Measurements from ENCODE around the gene HOATZ. TPM values are rescaled to one million over a fixed set of nuclear protein-coding genes. Genes with fewer than 3 reads are reported as not detected.

HOATZ gene
- total RNA-seq, 1 experiment from 2014 or later, result not detected

GRCh38 chr11:111483431-111483830 lies 31.1 kb upstream of the HOATZ start:
- H4K20me1 ChIP-seq (ENCODE audit: insufficient read depth), result no peaks in the 10 kb centered on the region
- H3K9ac ChIP-seq (ENCODE audit: low read length), result no peak overlapping the region
- no peaks in the 10 kb centered on the region for H3K36me3 ChIP-seq (ENCODE audit: control insufficient read depth in 1 of 2, insufficient read depth in 2 of 2, low read length in 2 of 2)
- DNase-seq (ENCODE audit: low read depth, low spot score) (no peak), ATAC-seq (no peak)
- ChIA-PET CTCF (no interaction called here), RAD21 (ENCODE audit: low non-redundant PET in 1 of 2, low total read pairs in 2 of 2, uncharacterized antibody in 2 of 2, unreplicated experiment in 2 of 2) (no interaction called here), POLR2A (no interaction called here)
- intact Hi-C loops (cut with micrococcal nuclease), result no loop called here
- H3K9me3 ChIP-seq (ENCODE audit: control insufficient read depth in 1 of 2, insufficient read depth in 1 of 2, low read depth in 1 of 2, low read length in 2 of 2), result peaks cover 0 to 5% of the 10 kb centered on the region in 2 experiments; a peak in 1 of 4 replicates
- no peak overlapping the region for H3K4me3 ChIP-seq (replicated peaks in 1 of 2; ENCODE audit: low read depth in 1 of 2, low read length in 2 of 2)
- no peaks in the 10 kb centered on the region for H3K79me2 ChIP-seq (ENCODE audit: insufficient read depth, low read length)
- H3K4me1 ChIP-seq (ENCODE audit: control insufficient read depth in 1 of 2, insufficient read depth in 2 of 2, low read length in 2 of 2), result no peaks in the 10 kb centered on the region
- H3K27ac ChIP-seq (ENCODE audit: low read depth, low read length), result no peak overlapping the region
- no peak overlapping the region for H3K4me2 ChIP-seq (ENCODE audit: low read length)
- H3K9me2 ChIP-seq (ENCODE audit: insufficient read depth), result no peaks in the 10 kb centered on the region
- H2AFZ ChIP-seq (ENCODE audit: low read depth, low read length, poor library complexity, severe bottlenecking), result no peak overlapping the region
- TF ChIP-seq RAD21 (IDR thresholded peaks at IDR 0.05; ENCODE audit: low read depth), result no peak
- TF ChIP-seq ZFX (IDR thresholded peaks at IDR 0.05), result no peak
- TF ChIP-seq POLR2AphosphoS5 (IDR thresholded peaks at IDR 0.05; ENCODE audit: low read depth, low read length), result no peak
- no peak for TF ChIP-seq SP1 (IDR thresholded peaks at IDR 0.05; ENCODE audit: low read depth)
- TF ChIP-seq CBX3 (IDR thresholded peaks at IDR 0.05; ENCODE audit: low read depth), result no peak
- no peak for TF ChIP-seq EGR1 (IDR thresholded peaks at IDR 0.05; ENCODE audit: low read depth)
- TF ChIP-seq YY1 (IDR thresholded peaks at IDR 0.05; ENCODE audit: extremely low read depth, insufficient replicate concordance, low read depth, low read length), result no peak
- no peak for TF ChIP-seq ZNF274 (IDR thresholded peaks at IDR 0.05; ENCODE audit: low read depth, low read length)
- TF ChIP-seq FOSL1 (IDR thresholded peaks at IDR 0.05; ENCODE audit: low read depth), result no peak
- no peak for TF ChIP-seq SRF (IDR thresholded peaks at IDR 0.05; ENCODE audit: low read depth)
- TF ChIP-seq, protein P1, sequence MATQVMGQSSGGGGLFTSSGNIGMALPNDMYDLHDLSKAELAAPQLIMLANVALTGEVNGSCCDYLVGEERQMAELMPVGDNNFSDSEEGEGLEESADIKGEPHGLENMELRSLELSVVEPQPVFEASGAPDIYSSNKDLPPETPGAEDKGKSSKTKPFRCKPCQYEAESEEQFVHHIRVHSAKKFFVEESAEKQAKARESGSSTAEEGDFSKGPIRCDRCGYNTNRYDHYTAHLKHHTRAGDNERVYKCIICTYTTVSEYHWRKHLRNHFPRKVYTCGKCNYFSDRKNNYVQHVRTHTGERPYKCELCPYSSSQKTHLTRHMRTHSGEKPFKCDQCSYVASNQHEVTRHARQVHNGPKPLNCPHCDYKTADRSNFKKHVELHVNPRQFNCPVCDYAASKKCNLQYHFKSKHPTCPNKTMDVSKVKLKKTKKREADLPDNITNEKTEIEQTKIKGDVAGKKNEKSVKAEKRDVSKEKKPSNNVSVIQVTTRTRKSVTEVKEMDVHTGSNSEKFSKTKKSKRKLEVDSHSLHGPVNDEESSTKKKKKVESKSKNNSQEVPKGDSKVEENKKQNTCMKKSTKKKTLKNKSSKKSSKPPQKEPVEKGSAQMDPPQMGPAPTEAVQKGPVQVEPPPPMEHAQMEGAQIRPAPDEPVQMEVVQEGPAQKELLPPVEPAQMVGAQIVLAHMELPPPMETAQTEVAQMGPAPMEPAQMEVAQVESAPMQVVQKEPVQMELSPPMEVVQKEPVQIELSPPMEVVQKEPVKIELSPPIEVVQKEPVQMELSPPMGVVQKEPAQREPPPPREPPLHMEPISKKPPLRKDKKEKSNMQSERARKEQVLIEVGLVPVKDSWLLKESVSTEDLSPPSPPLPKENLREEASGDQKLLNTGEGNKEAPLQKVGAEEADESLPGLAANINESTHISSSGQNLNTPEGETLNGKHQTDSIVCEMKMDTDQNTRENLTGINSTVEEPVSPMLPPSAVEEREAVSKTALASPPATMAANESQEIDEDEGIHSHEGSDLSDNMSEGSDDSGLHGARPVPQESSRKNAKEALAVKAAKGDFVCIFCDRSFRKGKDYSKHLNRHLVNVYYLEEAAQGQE (IDR thresholded peaks at IDR 0.05; ENCODE audit: low read depth), result no peak
- TF ChIP-seq SIN3A (IDR thresholded peaks at IDR 0.05; ENCODE audit: low read depth), result no peak
- no peak for TF ChIP-seq ZBTB33 (IDR thresholded peaks at IDR 0.05; ENCODE audit: extremely low read depth, insufficient replicate concordance, low read length)
- no peak for TF ChIP-seq ATF3 (IDR thresholded peaks at IDR 0.05)
- no peak for TF ChIP-seq TCF7L2 (IDR thresholded peaks at IDR 0.05; ENCODE audit: borderline replicate concordance, extremely low read depth, insufficient read depth, insufficient read length)
- no peaks in the 10 kb centered on the region for H3K27me3 ChIP-seq (ENCODE audit: insufficient read depth, low read length)
- no TSS peak for BruUV-seq (replicated peaks)
